H1 (cell line): Measurements from ENCODE around the gene LIPE. TPM values are rescaled to one million over a fixed set of nuclear protein-coding genes. Genes with fewer than 3 reads are reported as not detected.

Experiments
- ASH2L ChIP-seq: fragments of 200-600, 300-600 bp; sonication (generic); IDR thresholded peaks from one replicate; pipeline ENCODE4 v1.7.1; 2017; ENCODE audit warnings: low read length
- CBX5 ChIP-seq: fragments of 300-800, 300-1000 bp; sonication (generic); IDR thresholded peaks from 2 replicates; pipeline ENCODE4 v1.7.1; 2016; ENCODE audit warnings: antibody characterized with exemption, low read length, low read depth
- CBX8 ChIP-seq: fragments of 300-800, 300-1000 bp; sonication (generic); IDR thresholded peaks from 2 replicates; pipeline ENCODE4 v1.7.1; 2016; ENCODE audit warnings: low read depth, low read length, borderline replicate concordance
- CREB1 ChIP-seq: IDR thresholded peaks from 2 replicates; pipeline ENCODE4 v1.6.1; 2012; ENCODE audit warnings: inconsistent platforms
- CTBP2 ChIP-seq: IDR thresholded peaks from 2 replicates; pipeline ENCODE4 v1.7.0; 2011; ENCODE audit warnings: borderline replicate concordance, mild to moderate bottlenecking, moderate library complexity, mixed read lengths, low read length; ENCODE audit not compliant: insufficient read depth, insufficient read length
- E2F6 ChIP-seq: IDR thresholded peaks from 2 replicates; pipeline ENCODE4 v1.6.1; 2012; ENCODE audit warnings: inconsistent platforms
- EZH2 ChIP-seq: fragments of 200-600 bp; sonication (generic); IDR thresholded peaks from 2 replicates; pipeline ENCODE4 v1.7.1; 2012; ENCODE audit warnings: low read depth, mild to moderate bottlenecking, moderate library complexity, low read length, inconsistent platforms; ENCODE audit not compliant: severe bottlenecking
- JUND ChIP-seq: IDR thresholded peaks from 2 replicates; pipeline ENCODE4 v1.6.1; 2011; ENCODE audit warnings: mild to moderate bottlenecking, improper control_type of control experiment, low read length
- KDM1A ChIP-seq: fragments of 200-600, 300-600 bp; sonication (generic); IDR thresholded peaks from 2 replicates; pipeline ENCODE4 v1.7.1; 2016; ENCODE audit warnings: mild to moderate bottlenecking, low read length, borderline replicate concordance
- KDM5A ChIP-seq: fragments of 200-600 bp; IDR thresholded peaks from 2 replicates; pipeline ENCODE4 v1.7.1; 2012; ENCODE audit warnings: mild to moderate bottlenecking, low read length, inconsistent platforms, mixed read lengths
- MAFK ChIP-seq: IDR thresholded peaks from 2 replicates; pipeline ENCODE4 v1.6.1; 2012; ENCODE audit warnings: low read depth, mild to moderate bottlenecking, improper control_type of control experiment, low read length
- NRF1 ChIP-seq: IDR thresholded peaks from 2 replicates; pipeline ENCODE4 v1.6.1; 2011; ENCODE audit warnings: mild to moderate bottlenecking, low read depth, low read length, improper control_type of control experiment
- POLR2A ChIP-seq, 2 experiments: IDR thresholded peaks; 1 replicate in 1 of 2; 2 replicates in 1 of 2; pipeline ENCODE4 v1.6.1; 2011; ENCODE audit warnings: low read depth in 2 of 2, low read length in 2 of 2, mild to moderate bottlenecking in 2 of 2; ENCODE audit errors: control extremely low read depth in 1 of 2
- POU5F1 ChIP-seq: IDR thresholded peaks from 2 replicates; pipeline ENCODE4 v1.6.1; 2011; ENCODE audit warnings: low read depth, mild to moderate bottlenecking, low read length, moderate library complexity
- RXRA ChIP-seq: IDR thresholded peaks from 2 replicates; pipeline ENCODE4 v1.6.1; 2011; ENCODE audit warnings: low read depth, mild to moderate bottlenecking, low read length, moderate library complexity; ENCODE audit not compliant: insufficient read depth
- SIRT6 ChIP-seq: IDR thresholded peaks from one replicate; pipeline ENCODE4 v1.7.1; 2012; ENCODE audit warnings: low read length, inconsistent platforms
- SP1 ChIP-seq: IDR thresholded peaks from 2 replicates; pipeline ENCODE4 v1.6.1; 2011; ENCODE audit warnings: low read depth, low read length
- SP4 ChIP-seq: IDR thresholded peaks from 2 replicates; pipeline ENCODE4 v1.6.1; 2012; ENCODE audit warnings: low read length, inconsistent platforms
- SUZ12 ChIP-seq: fragments of 200-600 bp; sonication (generic); IDR thresholded peaks from 2 replicates; pipeline ENCODE4 v1.6.1; 2012; ENCODE audit warnings: mild to moderate bottlenecking, inconsistent platforms, low read length, moderate library complexity, mixed read lengths
- TAF7 ChIP-seq: optimal IDR thresholded peaks from 2 replicates; pipeline ENCODE3; 2011; ENCODE audit warnings: low read depth, mild to moderate bottlenecking, inconsistent platforms, low read length, moderate library complexity, borderline replicate concordance
- TEAD4 ChIP-seq: IDR thresholded peaks from 2 replicates; pipeline ENCODE4 v1.6.1; 2012; ENCODE audit warnings: low read depth, low read length, inconsistent platforms, mixed read lengths
- ZNF274 ChIP-seq: IDR thresholded peaks from 2 replicates; pipeline ENCODE4 v1.7.0; 2012; ENCODE audit warnings: low read length, borderline replicate concordance; ENCODE audit errors: extremely low read depth
- polyA plus RNA-seq, 7 experiments: library from polyadenylated mRNA; depleted of rRNA in 3 of 7; stranded (reverse) in 5 of 7; unstranded in 2 of 7; fragments of >200 nt in 5 of 7; fragments of 200-250 nt in 2 of 7; gene quantifications; 1 replicate in 5 of 7; 2 replicates in 1 of 7; 4 replicates in 1 of 7; pipeline versions ENCODE4 v1.2.1 to v1.2.3, GENCODE V29; 2011 to 2013; ENCODE audit warnings: missing spikeins in 2 of 7, mixed read lengths in 2 of 7
- total RNA-seq: library from RNA; stranded (reverse); fragmentation: NEBNext Ultra II Directional; extraction: Animal tissue kit (Norgen Biotek cat#: 25700); gene quantifications from 2 replicates; pipeline ENCODE4 v1.2.1, GENCODE V29; 2021

The LIPE gene
- total and polyA plus RNA-seq, 2 of the 8 experiments (the other 6 are each of a cell fraction or from before 2014, with no cell fraction given) = 8.7 to 15.9 TPM

- no peak for TF ChIP-seq SUZ12
- TF ChIP-seq MAFK = no peak
- TF ChIP-seq TEAD4 = no peak
- TF ChIP-seq JUND = 0 out of 2 replicates have a peak, but pooled peaks have one; percentile 7
- peak; percentile 100 for TF ChIP-seq E2F6
- TF ChIP-seq CBX8 = no peak
- TF ChIP-seq POU5F1 = no peak
- TF ChIP-seq ZNF274 = no peak
- TF ChIP-seq TAF7 = peak; percentile 57
- no peak for TF ChIP-seq KDM5A
- peak in 1 of 2 experiments; percentile 69; a peak in 1 of 3 replicates for TF ChIP-seq POLR2A (IDR thresholded peaks at IDR 0.05; ENCODE audit: control extremely low read depth in 1 of 2, low read depth in 2 of 2, low read length in 2 of 2)
- TF ChIP-seq EZH2 = no peak
- no peak for TF ChIP-seq SIRT6
- no peak for TF ChIP-seq RXRA
- peak; percentile 89; the same call in 1 of the 2 replicates for TF ChIP-seq SP1
- TF ChIP-seq CTBP2 = no peak
- no peak; the same call in 1 of the 2 replicates for TF ChIP-seq SP4
- TF ChIP-seq CREB1 = no peak
- TF ChIP-seq ASH2L = peak; percentile 11
- peak; percentile 48 for TF ChIP-seq NRF1
- no peak for TF ChIP-seq KDM1A
- TF ChIP-seq CBX5 = no peak
These were observed 3.5 kb downstream of the LIPE start (continued) for GRCh38 chr19:42423462-42424344.
